ENCODE data around the gene SLC26A9. TPM values are rescaled to one million over a fixed set of nuclear protein-coding genes. Genes with fewer than 3 reads are reported as not detected.

Gene SLC26A9
- total and polyA plus RNA-seq, 2 donors (not counting 3 experiments of a cell fraction or from before 2014, with no cell fraction given) = 0.10 to 0.20 TPM

DNA sequence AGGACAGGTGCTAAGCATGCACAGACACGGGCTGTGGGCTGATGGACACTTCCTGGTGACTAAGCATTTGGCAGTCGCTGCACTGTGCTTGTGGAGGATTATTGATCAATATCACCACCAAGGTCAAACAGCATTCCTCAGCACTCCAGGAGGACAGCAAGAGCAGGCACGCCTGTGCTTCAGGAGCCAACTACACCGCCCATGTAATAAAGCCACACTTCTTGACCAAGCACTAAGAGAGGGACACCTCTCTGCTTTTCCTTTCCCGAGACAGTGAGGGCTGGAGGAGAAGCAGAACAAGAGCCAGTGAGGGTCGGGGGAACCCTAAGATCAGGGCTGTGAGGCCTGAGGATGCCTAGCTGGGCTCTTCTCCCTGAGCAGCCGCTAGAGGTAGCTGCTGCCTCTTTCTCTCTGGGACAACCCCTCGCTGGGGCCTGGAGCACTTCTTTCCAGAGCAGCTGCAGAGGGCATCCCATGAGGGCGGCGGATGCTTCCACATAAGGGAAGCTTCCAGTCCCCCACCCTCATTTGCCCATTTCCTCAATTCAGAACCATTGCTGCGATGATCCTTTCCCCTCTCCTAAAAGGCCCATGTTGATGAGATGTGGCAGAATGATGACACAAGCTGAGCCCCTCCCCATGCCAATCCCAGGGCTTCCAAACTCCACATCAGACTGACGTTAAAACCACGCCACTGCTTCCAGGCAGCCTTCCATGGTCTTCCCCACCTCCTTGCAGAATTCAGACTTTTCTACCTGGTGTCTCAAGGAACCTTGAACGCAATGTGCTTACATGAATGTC is 40.9 kb upstream of the SLC26A9 start:
- POLR2A ChIA-PET = no interaction called here
- no peak overlapping the region for H3K4me2 ChIP-seq (ENCODE audit: insufficient read depth, low read length)
- no peaks in the 10 kb centered on the region for H3K79me2 ChIP-seq (ENCODE audit: control insufficient read depth, insufficient read depth, low read length)
- FAIRE-seq (no peak), DNase-seq (ENCODE audit: low read depth, low spot score) (peak; percentile 57)
- H2AFZ ChIP-seq (ENCODE audit: low read depth, low read length) = no peak overlapping the region
- no peak overlapping the region for H3K4me3 ChIP-seq (replicated peaks in 1 of 3; ENCODE audit: insufficient read depth in 1 of 3, low read depth in 1 of 3, low read length in 3 of 3)
- no peaks in the 10 kb centered on the region for H4K20me1 ChIP-seq (replicated peaks; ENCODE audit: control insufficient read depth, extremely low read depth, insufficient read depth, low read length)
- BruUV-seq (replicated peaks) = no TSS peak
- CTCF ChIA-PET = interaction anchor here (0.7 to 12.0 kb wide), 22 partner anchors 13 to 192 kb away, joined by 3 to 1606 read pairs (median 5); partner anchors contain the start of gene RAB7B
- H3K9me1 ChIP-seq (replicated peaks; ENCODE audit: control insufficient read depth, extremely low read depth, insufficient read depth, low read length) = no peaks in the 10 kb centered on the region
- peaks cover 30% of the 10 kb centered on the region for H3K4me1 ChIP-seq (ENCODE audit: control insufficient read depth, extremely low read depth, insufficient read depth, low read length)
- intact Hi-C loops (cut with micrococcal nuclease) (loop anchor here (1.0 kb wide), 2 partner anchors 46 to 122 kb away; no protein-coding TSS in a partner anchor), dilution Hi-C loops (cut with MboI; ENCODE audit: extremely low pct_ligation_motif_present, low sequenced_read_pairs) (loop anchor here (25.0 kb wide), 1 partner anchor 128 kb away; the partner anchor contains the start of gene AVPR1B)
- H3K27ac ChIP-seq (ENCODE audit: insufficient read depth, low read depth, low read length) = no peak overlapping the region
- TF ChIP-seq, protein P1, sequence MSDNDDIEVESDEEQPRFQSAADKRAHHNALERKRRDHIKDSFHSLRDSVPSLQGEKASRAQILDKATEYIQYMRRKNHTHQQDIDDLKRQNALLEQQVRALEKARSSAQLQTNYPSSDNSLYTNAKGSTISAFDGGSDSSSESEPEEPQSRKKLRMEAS (IDR thresholded peaks at IDR 0.05; ENCODE audit: insufficient read depth, insufficient read length) = no peak
- TF ChIP-seq, protein P2, sequence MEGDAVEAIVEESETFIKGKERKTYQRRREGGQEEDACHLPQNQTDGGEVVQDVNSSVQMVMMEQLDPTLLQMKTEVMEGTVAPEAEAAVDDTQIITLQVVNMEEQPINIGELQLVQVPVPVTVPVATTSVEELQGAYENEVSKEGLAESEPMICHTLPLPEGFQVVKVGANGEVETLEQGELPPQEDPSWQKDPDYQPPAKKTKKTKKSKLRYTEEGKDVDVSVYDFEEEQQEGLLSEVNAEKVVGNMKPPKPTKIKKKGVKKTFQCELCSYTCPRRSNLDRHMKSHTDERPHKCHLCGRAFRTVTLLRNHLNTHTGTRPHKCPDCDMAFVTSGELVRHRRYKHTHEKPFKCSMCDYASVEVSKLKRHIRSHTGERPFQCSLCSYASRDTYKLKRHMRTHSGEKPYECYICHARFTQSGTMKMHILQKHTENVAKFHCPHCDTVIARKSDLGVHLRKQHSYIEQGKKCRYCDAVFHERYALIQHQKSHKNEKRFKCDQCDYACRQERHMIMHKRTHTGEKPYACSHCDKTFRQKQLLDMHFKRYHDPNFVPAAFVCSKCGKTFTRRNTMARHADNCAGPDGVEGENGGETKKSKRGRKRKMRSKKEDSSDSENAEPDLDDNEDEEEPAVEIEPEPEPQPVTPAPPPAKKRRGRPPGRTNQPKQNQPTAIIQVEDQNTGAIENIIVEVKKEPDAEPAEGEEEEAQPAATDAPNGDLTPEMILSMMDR (IDR thresholded peaks at IDR 0.05; ENCODE audit: extremely low read depth in 1 of 2, insufficient read depth in 1 of 2, low read depth in 1 of 2, low read length in 2 of 2) = peak; percentile 84 to 96
- H3K27me3 ChIP-seq (ENCODE audit: control insufficient read depth in 2 of 2, insufficient read depth in 2 of 2, low read length in 2 of 2) = no peaks in the 10 kb centered on the region
- no peaks in the 10 kb centered on the region for H3K9me3 ChIP-seq (replicated peaks; ENCODE audit: control insufficient read depth, insufficient read depth, low read length)
- no peaks in the 10 kb centered on the region for H3K36me3 ChIP-seq (ENCODE audit: control insufficient read depth in 2 of 2, extremely low read depth in 1 of 2, insufficient read depth in 2 of 2, low read length in 2 of 2)
- no peak overlapping the region for H3K9ac ChIP-seq (replicated peaks; ENCODE audit: extremely low read depth, insufficient read depth, low read length)

DNA sequence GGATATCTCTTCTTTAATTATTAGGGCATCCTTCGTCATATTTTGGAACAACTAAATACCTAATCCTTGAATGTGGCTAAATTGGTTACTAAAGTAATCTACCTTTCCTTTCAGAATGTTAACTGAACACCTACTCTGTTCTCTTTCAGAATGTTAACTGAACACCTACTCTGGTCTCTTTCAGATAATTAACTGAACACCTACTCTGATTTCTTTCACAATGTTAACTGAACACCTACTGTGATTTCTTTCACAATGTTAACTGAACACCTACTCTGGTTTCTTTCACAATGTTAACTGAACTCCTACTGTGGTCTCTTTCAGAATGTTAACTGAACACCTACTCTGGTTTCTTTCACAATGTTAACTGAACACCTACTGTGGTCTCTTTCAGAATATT is 38.0 kb upstream of the SLC26A9 start:
- BruUV-seq (replicated peaks) = no TSS peak
- H3K36me3 ChIP-seq (ENCODE audit: control insufficient read depth in 2 of 2, extremely low read depth in 1 of 2, insufficient read depth in 2 of 2, low read length in 2 of 2) = no peaks in the 10 kb centered on the region
- peaks cover 14% of the 10 kb centered on the region for H3K4me1 ChIP-seq (ENCODE audit: control insufficient read depth, extremely low read depth, insufficient read depth, low read length)
- dilution Hi-C loops (cut with MboI; ENCODE audit: extremely low pct_ligation_motif_present, low sequenced_read_pairs) = loop anchor here (25.0 kb wide), 1 partner anchor 131 kb away; the partner anchor contains the start of gene AVPR1B
- H3K9me3 ChIP-seq (replicated peaks; ENCODE audit: control insufficient read depth, insufficient read depth, low read length) = no peaks in the 10 kb centered on the region
- intact Hi-C loops (cut with micrococcal nuclease) = no loop called here
- ChIA-PET CTCF (interaction anchor here (5.5 to 12.0 kb wide), 2 partner anchors 58 to 126 kb away, joined by 144 to 1606 read pairs; no protein-coding TSS in a partner anchor), POLR2A (no interaction called here)
- no peaks in the 10 kb centered on the region for H3K27me3 ChIP-seq (ENCODE audit: control insufficient read depth in 2 of 2, insufficient read depth in 2 of 2, low read length in 2 of 2)
- H3K9ac ChIP-seq (replicated peaks; ENCODE audit: extremely low read depth, insufficient read depth, low read length) = no peak overlapping the region
- FAIRE-seq (no peak), DNase-seq (ENCODE audit: low read depth, low spot score) (no peak)
- H3K79me2 ChIP-seq (ENCODE audit: control insufficient read depth, insufficient read depth, low read length) = no peaks in the 10 kb centered on the region
- no peak overlapping the region for H3K27ac ChIP-seq (ENCODE audit: insufficient read depth, low read depth, low read length)
- H3K4me3 ChIP-seq (replicated peaks in 1 of 3; ENCODE audit: insufficient read depth in 1 of 3, low read depth in 1 of 3, low read length in 3 of 3) = no peak overlapping the region
- no peak overlapping the region for H2AFZ ChIP-seq (ENCODE audit: low read depth, low read length)
- no peaks in the 10 kb centered on the region for H4K20me1 ChIP-seq (replicated peaks; ENCODE audit: control insufficient read depth, extremely low read depth, insufficient read depth, low read length)
- H3K9me1 ChIP-seq (replicated peaks; ENCODE audit: control insufficient read depth, extremely low read depth, insufficient read depth, low read length) = no peaks in the 10 kb centered on the region
- no peak for TF ChIP-seq EZH2 (IDR thresholded peaks at IDR 0.05; ENCODE audit: borderline replicate concordance, low read depth, low read length, severe bottlenecking)
- TF ChIP-seq, protein P2 (IDR thresholded peaks at IDR 0.05; ENCODE audit: extremely low read depth in 1 of 2, insufficient read depth in 1 of 2, low read depth in 1 of 2, low read length in 2 of 2) = no peak
- no peak for TF ChIP-seq GATA2 (IDR thresholded peaks at IDR 0.05; ENCODE audit: insufficient read depth, insufficient read length, low read depth, low read length)
- no peak for TF ChIP-seq POLR2AphosphoS5 (IDR thresholded peaks at IDR 0.05; ENCODE audit: insufficient read depth, low read depth, low read length)
- no peak for TF ChIP-seq POLR2A (IDR thresholded peaks at IDR 0.05; ENCODE audit: low read depth, low read length)
- TF ChIP-seq MYC (IDR thresholded peaks at IDR 0.05; ENCODE audit: low read depth, low read length) = no peak
- TF ChIP-seq, protein P1 (IDR thresholded peaks at IDR 0.05; ENCODE audit: insufficient read depth, insufficient read length) = no peak
- no peak for TF ChIP-seq FOS (IDR thresholded peaks at IDR 0.05; ENCODE audit: borderline replicate concordance, insufficient read depth, low read length)
- no peak for TF ChIP-seq JUN (IDR thresholded peaks at IDR 0.05; ENCODE audit: borderline replicate concordance, insufficient read depth, insufficient read length, low read depth)
- H3K4me2 ChIP-seq (ENCODE audit: insufficient read depth, low read length) = no peak overlapping the region
